OCI-LY3 (cell line): ENCODE results near the gene CPLX3.

Experiments
- H2AFZ ChIP-seq: fragments of 200-600, 300-600 bp; shearing (Covaris generic); 2 replicates; pipeline ENCODE4 v1.6.0; 2014; ENCODE audit warnings: antibody characterized with exemption, low read depth, low read length
- H3K27ac ChIP-seq: fragments of 200-600, 300-600 bp; sonication (generic); 2 replicates; pipeline ENCODE4 v1.5.1; 2014; ENCODE audit warnings: mild to moderate bottlenecking, low read length, moderate library complexity, mixed read lengths
- H3K27me3 ChIP-seq: fragments of 200-600, 300-600 bp; sonication (generic); 2 replicates; pipeline ENCODE4 v1.6.1; 2014; ENCODE audit warnings: low read depth, low read length, mixed read lengths
- H3K36me3 ChIP-seq: fragments of 200-600, 300-600 bp; sonication (generic); replicated peaks from 2 replicates; pipeline ENCODE3; 2014; ENCODE audit warnings: low read depth, low read length, mixed read lengths
- H3K4me1 ChIP-seq: fragments of 300-600, 200-600 bp; sonication (generic); 2 replicates; pipeline ENCODE4 v1.6.1; 2014; ENCODE audit warnings: low read length, mixed read lengths
- H3K4me2 ChIP-seq: fragments of 200-600, 300-600 bp; sonication (generic); 2 replicates; pipeline ENCODE4 v1.6.1; 2014; ENCODE audit warnings: low read length, mixed read lengths
- H3K4me3 ChIP-seq: fragments of 300-600, 200-600 bp; sonication (generic); 2 replicates; pipeline ENCODE4 v1.5.1; 2014; ENCODE audit warnings: antibody characterized with exemption, mild to moderate bottlenecking, low read length, moderate library complexity
- H3K79me2 ChIP-seq: fragments of 300-600, 200-600 bp; shearing (Covaris generic); 2 replicates; pipeline ENCODE4 v1.6.1; 2014; ENCODE audit warnings: mild to moderate bottlenecking, low read length, mixed read lengths
- H3K9ac ChIP-seq: fragments of 300-600, 200-600 bp; shearing (Covaris generic); 2 replicates; pipeline ENCODE4 v1.6.0; 2014; ENCODE audit warnings: mild to moderate bottlenecking, low read length, moderate library complexity
- H3K9me3 ChIP-seq: fragments of 200-600, 300-600 bp; shearing (Covaris generic); 2 replicates; pipeline ENCODE4 v1.6.1; 2014; ENCODE audit warnings: low read length, mixed read lengths; ENCODE audit not compliant: insufficient read depth
- H4K20me1 ChIP-seq: fragments of 200-600, 300-600 bp; sonication (generic); 2 replicates; pipeline ENCODE4 v1.6.1; 2016; ENCODE audit warnings: low read length, mixed read lengths; ENCODE audit not compliant: insufficient read depth
- EZH2phosphoT487 ChIP-seq: fragments of 200-600 bp; shearing (Covaris generic); IDR thresholded peaks from 2 replicates; pipeline ENCODE4 v1.6.1; 2018; ENCODE audit warnings: antibody characterized with exemption, mixed run types, low read depth
- TF ChIP-seq, protein P1 (sequence below): fragments of 200-600, 300-600 bp; sonication (generic); IDR thresholded peaks from 2 replicates; pipeline ENCODE4 v1.5.1; 2014; ENCODE audit warnings: antibody characterized with exemption, low read length, low read depth

Gene CPLX3

GRCh38 chr15:74869726-74870407 is 43.4 kb downstream of the CPLX3 start:
- Histone ChIP-seq H3K9me3 (peaks cover 11% of the 10 kb centered on the region; the same call in 1 of the 2 replicates), H4K20me1 (peaks cover 13% of the 10 kb centered on the region), H3K9ac (peak overlapping the region; percentile 81), H3K27me3 (no peaks in the 10 kb centered on the region), H3K79me2 (peaks cover 73% of the 10 kb centered on the region), H3K4me2 (peak overlapping the region; percentile 89), H2AFZ (no peak overlapping the region), H3K4me3 (peak overlapping the region; percentile 92), H3K36me3 (peaks cover 46% of the 10 kb centered on the region), H3K27ac (peak overlapping the region; percentile 91), H3K4me1 (peaks cover 66% of the 10 kb centered on the region)
- TF ChIP-seq EZH2phosphoT487, result no peak
- TF ChIP-seq, protein P1, sequence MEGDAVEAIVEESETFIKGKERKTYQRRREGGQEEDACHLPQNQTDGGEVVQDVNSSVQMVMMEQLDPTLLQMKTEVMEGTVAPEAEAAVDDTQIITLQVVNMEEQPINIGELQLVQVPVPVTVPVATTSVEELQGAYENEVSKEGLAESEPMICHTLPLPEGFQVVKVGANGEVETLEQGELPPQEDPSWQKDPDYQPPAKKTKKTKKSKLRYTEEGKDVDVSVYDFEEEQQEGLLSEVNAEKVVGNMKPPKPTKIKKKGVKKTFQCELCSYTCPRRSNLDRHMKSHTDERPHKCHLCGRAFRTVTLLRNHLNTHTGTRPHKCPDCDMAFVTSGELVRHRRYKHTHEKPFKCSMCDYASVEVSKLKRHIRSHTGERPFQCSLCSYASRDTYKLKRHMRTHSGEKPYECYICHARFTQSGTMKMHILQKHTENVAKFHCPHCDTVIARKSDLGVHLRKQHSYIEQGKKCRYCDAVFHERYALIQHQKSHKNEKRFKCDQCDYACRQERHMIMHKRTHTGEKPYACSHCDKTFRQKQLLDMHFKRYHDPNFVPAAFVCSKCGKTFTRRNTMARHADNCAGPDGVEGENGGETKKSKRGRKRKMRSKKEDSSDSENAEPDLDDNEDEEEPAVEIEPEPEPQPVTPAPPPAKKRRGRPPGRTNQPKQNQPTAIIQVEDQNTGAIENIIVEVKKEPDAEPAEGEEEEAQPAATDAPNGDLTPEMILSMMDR, result no peak

DNA sequence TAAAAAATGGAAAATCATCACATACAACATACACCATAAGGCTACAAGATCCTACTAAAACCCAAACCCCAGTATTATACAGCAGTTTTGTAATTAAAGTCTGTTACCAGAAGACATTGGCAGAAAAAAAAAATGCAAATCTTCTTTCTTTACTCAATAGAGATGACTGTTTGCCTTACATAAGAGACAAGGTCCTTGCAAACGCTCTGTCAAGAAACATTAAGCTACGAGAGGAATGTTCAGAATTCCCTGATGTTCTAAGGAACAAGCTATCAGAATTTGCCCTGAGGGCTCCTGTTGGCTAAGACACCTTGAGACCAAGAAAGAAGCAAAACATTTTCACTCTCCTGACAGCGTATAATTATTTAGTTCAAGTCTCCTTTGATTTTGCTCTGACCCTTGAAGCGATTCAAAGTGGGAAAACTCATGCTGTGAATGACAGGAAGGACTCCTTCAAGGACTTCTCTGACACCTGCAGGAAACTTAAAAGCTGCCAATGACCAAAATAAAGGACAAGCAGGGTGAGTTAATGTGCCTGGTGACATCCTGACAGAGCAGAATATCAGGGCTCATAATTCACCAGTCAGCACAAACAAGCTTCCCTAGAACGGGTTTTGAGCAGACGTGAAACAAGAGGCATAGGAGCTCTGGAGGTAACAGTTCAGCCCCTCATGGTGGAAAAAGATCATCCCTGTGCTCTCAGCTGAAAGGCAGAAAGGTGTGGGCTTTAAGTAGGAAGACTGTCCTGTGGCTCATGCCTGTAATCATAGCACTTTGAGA is 44.2 kb downstream of the CPLX3 start:
- Histone ChIP-seq H3K4me2 (peak overlapping the region; percentile 89), H3K4me3 (peak overlapping the region; percentile 92), H3K36me3 (peaks cover 43% of the 10 kb centered on the region), H3K4me1 (peaks cover 66% of the 10 kb centered on the region), H2AFZ (no peak overlapping the region), H3K79me2 (peaks cover 68% of the 10 kb centered on the region), H3K27ac (peak overlapping the region; percentile 91), H4K20me1 (peaks cover 13% of the 10 kb centered on the region), H3K9ac (peak overlapping the region; percentile 77), H3K9me3 (peaks cover 11% of the 10 kb centered on the region; the same call in 1 of the 2 replicates), H3K27me3 (no peaks in the 10 kb centered on the region)
- TF ChIP-seq, protein P1, result no peak
- TF ChIP-seq EZH2phosphoT487, result no peak

- no peaks in the 10 kb centered on the region; the same call in 1 of the 2 replicates for H4K20me1 ChIP-seq
- H3K36me3 ChIP-seq, result peaks cover 27% of the 10 kb centered on the region
- peaks cover 47% of the 10 kb centered on the region for H3K4me1 ChIP-seq
- peaks cover 8% of the 10 kb centered on the region; the same call in 1 of the 2 replicates for H3K9me3 ChIP-seq
- H3K9ac ChIP-seq, result peak overlapping the region; percentile 93
- H3K79me2 ChIP-seq, result peaks cover 48% of the 10 kb centered on the region
- TF ChIP-seq, protein P1, result no peak
- no peak for TF ChIP-seq EZH2phosphoT487
- H2AFZ ChIP-seq, result no peak overlapping the region
- no peaks in the 10 kb centered on the region for H3K27me3 ChIP-seq
- peak overlapping the region; percentile 91 for H3K27ac ChIP-seq
- peak overlapping the region; percentile 92 for H3K4me3 ChIP-seq
- peak overlapping the region; percentile 94 for H3K4me2 ChIP-seq
These were observed 46.2 kb downstream of the CPLX3 start for GRCh38 chr15:74872702-74873035.

DNA sequence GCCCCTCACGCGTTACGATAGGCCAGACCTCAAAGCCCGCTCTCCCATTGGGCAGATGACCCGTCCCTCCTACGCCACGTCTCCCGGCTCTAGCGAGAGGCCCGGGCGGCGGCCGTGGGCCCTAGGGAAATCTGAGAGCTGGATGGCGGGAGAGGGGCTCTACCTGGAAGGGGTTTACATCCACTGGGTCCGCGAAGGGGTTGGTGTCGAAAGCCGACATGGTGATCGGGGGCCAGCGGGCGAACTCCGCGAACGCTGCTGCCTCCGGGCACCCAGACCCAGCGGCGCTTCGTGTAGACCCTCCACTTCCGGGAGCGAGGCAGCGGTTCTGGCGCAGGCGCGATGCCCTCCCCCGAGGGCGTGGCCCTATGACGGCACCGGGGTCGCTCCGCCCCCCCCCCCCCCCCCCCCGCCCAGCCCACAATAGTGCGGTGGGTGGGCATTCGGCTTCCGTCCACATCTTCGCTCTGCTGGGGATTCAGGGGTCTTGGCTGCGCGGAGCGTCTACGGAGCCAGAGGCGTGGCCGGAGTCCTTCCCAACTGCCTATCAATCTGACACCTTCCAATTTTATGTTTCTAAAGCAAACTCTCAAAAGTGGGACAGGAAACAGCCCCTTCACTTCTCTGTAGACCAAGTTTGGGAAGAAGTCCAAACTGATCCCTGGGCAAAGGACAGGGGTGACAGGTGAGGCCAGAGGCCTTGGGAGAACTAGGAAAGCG is 46.8 kb downstream of the CPLX3 start, which contains the start of gene SCAMP2:
TSS of gene SCAMP2 (minus strand) at position 330 of the 720 bp plus-strand sequence. CDS start at position 220, 110 bp downstream.
- TF ChIP-seq, protein P1, result no peak
- no peak for TF ChIP-seq EZH2phosphoT487

More for the DNA sequence above, 46.8 kb downstream of the CPLX3 start, which contains the start of gene SCAMP2:
- Histone ChIP-seq H3K4me1 (peaks cover 41% of the 10 kb centered on the region), H3K79me2 (peaks cover 42% of the 10 kb centered on the region), H3K9ac (peak within 1 kb of the TSS; percentile 93), H4K20me1 (no peaks in the 10 kb centered on the region; the same call in 1 of the 2 replicates), H3K36me3 (peaks cover 22% of the 10 kb centered on the region), H3K4me3 (peak within 1 kb of the TSS; percentile 92), H3K27me3 (no peaks in the 10 kb centered on the region), H3K27ac (peak within 1 kb of the TSS; percentile 91), H2AFZ (peak within 1 kb of the TSS; percentile 24; the same call in 1 of the 2 replicates), H3K9me3 (peaks cover 3% of the 10 kb centered on the region; the same call in 1 of the 2 replicates), H3K4me2 (peak within 1 kb of the TSS; percentile 94)
